Trophoblast cell (in vitro differentiated cells and primary cell): ENCODE data around the gene ZNF579.
A peak's percentile ranks its signal among the peaks of the same experiment; 100 is the strongest.

Experiments used
- DNase-seq, 2 donors: peaks; one replicate each; pipeline ENCODE4 v3.0.0-alpha.2; 2016
- H2AFZ ChIP-seq: 2 replicates; pipeline ENCODE4 v1.6.1; 2013; ENCODE audit warnings: low read length, moderate library complexity, mild to moderate bottlenecking; ENCODE audit not compliant: insufficient read depth, poor library complexity
- H2AK5ac ChIP-seq: 2 replicates; pipeline ENCODE4 v1.6.1; 2013; ENCODE audit warnings: mild to moderate bottlenecking, low read length
- H2BK120ac ChIP-seq: 2 replicates; pipeline ENCODE4 v1.6.1; 2013; ENCODE audit warnings: low read length, mild to moderate bottlenecking, moderate library complexity; ENCODE audit not compliant: insufficient read depth, poor library complexity
- H2BK12ac ChIP-seq: 2 replicates; pipeline ENCODE4 v1.6.1; 2013; ENCODE audit warnings: mild to moderate bottlenecking, low read length, moderate library complexity
- H2BK5ac ChIP-seq: 2 replicates; pipeline ENCODE4 v1.6.1; 2013; ENCODE audit warnings: low read length, low read depth, moderate library complexity, mild to moderate bottlenecking; ENCODE audit not compliant: poor library complexity
- H3K14ac ChIP-seq: 2 replicates; pipeline ENCODE4 v1.6.1; 2013; ENCODE audit warnings: mild to moderate bottlenecking, low read length
- H3K18ac ChIP-seq: 2 replicates; pipeline ENCODE4 v1.6.1; 2013; ENCODE audit warnings: mild to moderate bottlenecking, low read length
- H3K23ac ChIP-seq: 2 replicates; pipeline ENCODE4 v1.6.1; 2013; ENCODE audit warnings: low read length
- H3K27ac ChIP-seq: 2 replicates; pipeline ENCODE4 v1.5.1; 2013; ENCODE audit warnings: low read depth, mild to moderate bottlenecking, inconsistent platforms, low read length, moderate library complexity
- H3K27me3 ChIP-seq: 2 replicates; pipeline ENCODE4 v1.6.1; 2013; ENCODE audit warnings: inconsistent platforms, mild to moderate bottlenecking, low read length, moderate library complexity; ENCODE audit not compliant: insufficient read depth
- H3K36me3 ChIP-seq, 2 experiments: 1 replicate in 1 of 2; 2 replicates in 1 of 2; pipeline ENCODE4 v1.6.1; 2013; ENCODE audit warnings: low read length in 2 of 2, mild to moderate bottlenecking in 2 of 2, moderate library complexity in 1 of 2; ENCODE audit not compliant: insufficient read depth in 2 of 2, control insufficient read depth in 1 of 2
- H3K4ac ChIP-seq: 2 replicates; pipeline ENCODE4 v1.6.1; 2013; ENCODE audit warnings: low read depth, mild to moderate bottlenecking, low read length, moderate library complexity
- H3K4me1 ChIP-seq, 2 experiments: 1 replicate in 1 of 2; 2 replicates in 1 of 2; pipeline ENCODE4 v1.6.1; 2013; ENCODE audit warnings: low read length in 2 of 2, mild to moderate bottlenecking in 2 of 2, moderate library complexity in 1 of 2; ENCODE audit not compliant: insufficient read depth in 2 of 2, control insufficient read depth in 1 of 2
- H3K4me2 ChIP-seq: 2 replicates; pipeline ENCODE4 v1.6.1; 2013; ENCODE audit warnings: inconsistent platforms, mild to moderate bottlenecking, low read length, moderate library complexity
- H3K4me3 ChIP-seq: 2 replicates; pipeline ENCODE4 v1.5.1; 2013; ENCODE audit warnings: mild to moderate bottlenecking, low read depth, low read length, inconsistent platforms
- H3K79me1 ChIP-seq: one replicate; pipeline ENCODE4 v1.6.1; 2013; ENCODE audit warnings: low read length
- H3K79me2 ChIP-seq: 2 replicates; pipeline ENCODE4 v1.6.1; 2013; ENCODE audit warnings: low read length, mild to moderate bottlenecking; ENCODE audit not compliant: control insufficient read depth, insufficient read depth, poor library complexity
- H3K9ac ChIP-seq: 2 replicates; pipeline ENCODE4 v1.6.1; 2013; ENCODE audit warnings: mild to moderate bottlenecking, low read length
- H3K9me3 ChIP-seq: 2 replicates; pipeline ENCODE4 v1.6.1; 2013; ENCODE audit warnings: low read depth, mild to moderate bottlenecking, control low read depth, inconsistent platforms, low read length; ENCODE audit not compliant: insufficient read depth
- H4K12ac ChIP-seq: 2 replicates; pipeline ENCODE4 v1.6.1; 2013; ENCODE audit warnings: low read depth, mild to moderate bottlenecking, low read length, moderate library complexity
- H4K8ac ChIP-seq: 2 replicates; pipeline ENCODE4 v1.6.1; 2013; ENCODE audit warnings: low read depth, mild to moderate bottlenecking, low read length, moderate library complexity
- H4K91ac ChIP-seq: one replicate; pipeline ENCODE4 v1.6.1; 2013; ENCODE audit warnings: low read depth, mild to moderate bottlenecking, low read length, moderate library complexity
- WGBS: extraction: QIAGEN DNeasy Blood & Tissue Kit; methylation state at CpG from one replicate; pipeline ENCODE4 v1.1.7; 2013; ENCODE audit warnings: missing lambda C conversion rate; ENCODE audit not compliant: insufficient read length, insufficient coverage; ENCODE audit errors: extremely low coverage; 5-methylcytosine and 5-hydroxymethylcytosine counted together

ZNF579 gene

DNA sequence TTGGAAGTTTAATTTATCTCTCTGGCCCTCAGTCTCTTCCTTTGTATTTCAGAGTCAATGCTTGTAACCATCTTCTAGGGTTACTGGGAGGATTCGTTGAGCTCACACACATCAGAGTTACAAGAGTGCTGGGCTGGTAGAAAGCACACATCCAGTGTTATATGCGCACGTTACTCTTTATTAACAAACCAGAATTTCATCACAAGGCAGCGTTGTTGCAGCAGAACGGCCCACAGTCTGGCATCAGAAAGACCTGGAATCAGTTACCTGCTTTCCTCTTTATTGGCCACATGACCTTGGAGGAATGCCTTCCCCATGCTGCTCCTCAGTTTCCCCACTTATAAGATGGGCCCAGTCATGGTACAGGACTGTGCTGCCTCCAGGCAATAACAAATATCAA is 28.7 kb upstream of the ZNF579 start:
- no peak overlapping the region for H3K4me3 ChIP-seq
- H3K27ac ChIP-seq, result no peak overlapping the region
- H2BK120ac ChIP-seq, result no peak overlapping the region
- no peak overlapping the region for H4K8ac ChIP-seq
- no peak overlapping the region for H3K23ac ChIP-seq
- H3K79me2 ChIP-seq, result peaks cover 5% of the 10 kb centered on the region
- peaks cover 4 to 5% of the 10 kb centered on the region in 2 experiments for H3K4me1 ChIP-seq
- H3K18ac ChIP-seq, result no peak overlapping the region
- H2BK5ac ChIP-seq, result no peak overlapping the region
- peaks cover 13% of the 10 kb centered on the region for H3K79me1 ChIP-seq
- no peak overlapping the region for H4K12ac ChIP-seq
- H4K91ac ChIP-seq, result no peak overlapping the region
- no peak overlapping the region for H2BK12ac ChIP-seq
- H3K4me2 ChIP-seq, result no peak overlapping the region
- DNase-seq, result peak; percentile 33 to 61
- WGBS, result no CpG with 5 or more reads among the region's 5 CpGs
- H3K9ac ChIP-seq, result no peak overlapping the region
- H3K9me3 ChIP-seq, result peaks cover 1% of the 10 kb centered on the region
- H3K27me3 ChIP-seq, result no peaks in the 10 kb centered on the region
- H3K36me3 ChIP-seq, result peaks cover 15 to 22% of the 10 kb centered on the region in 2 experiments
- no peak overlapping the region for H2AK5ac ChIP-seq
- no peak overlapping the region for H3K14ac ChIP-seq
- no peak overlapping the region for H2AFZ ChIP-seq
- no peak overlapping the region for H3K4ac ChIP-seq

DNA sequence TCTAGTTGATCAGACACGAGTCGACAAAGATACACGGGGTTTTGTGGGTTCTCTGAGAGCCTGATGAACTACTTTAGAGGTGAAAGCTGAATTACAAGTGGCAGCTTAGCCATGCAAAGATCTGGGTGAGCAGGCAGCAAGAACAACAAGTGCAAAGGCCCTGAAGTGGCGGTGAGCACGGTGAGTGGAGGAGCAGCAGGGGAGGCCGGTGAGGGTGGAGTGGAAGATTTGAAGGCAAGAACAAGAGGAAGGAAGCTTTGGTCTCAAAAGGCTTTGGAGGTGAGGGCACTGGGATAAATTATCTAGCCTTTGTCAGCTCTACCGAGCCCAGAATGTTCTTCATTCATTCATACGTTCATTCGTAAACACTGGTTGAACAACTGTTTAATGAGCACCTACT is 26.2 kb upstream of the ZNF579 start:
- Histone ChIP-seq H3K27ac (no peak overlapping the region), H2BK120ac (no peak overlapping the region), H3K18ac (no peak overlapping the region), H2AK5ac (no peak overlapping the region), H3K9ac (no peak overlapping the region), H3K79me1 (peaks cover 13% of the 10 kb centered on the region), H4K8ac (no peak overlapping the region), H3K27me3 (no peaks in the 10 kb centered on the region), H3K4me1 (peaks cover 5 to 9% of the 10 kb centered on the region in 2 experiments), H3K36me3 (peaks cover 7 to 15% of the 10 kb centered on the region in 2 experiments), H3K79me2 (peaks cover 5% of the 10 kb centered on the region), H3K23ac (no peak overlapping the region), H2BK5ac (no peak overlapping the region), H3K4me3 (no peak overlapping the region), H3K9me3 (no peaks in the 10 kb centered on the region), H4K12ac (no peak overlapping the region), H3K4me2 (peak overlapping the region; percentile 87), H4K91ac (no peak overlapping the region), H2BK12ac (no peak overlapping the region), H3K4ac (no peak overlapping the region), H3K14ac (no peak overlapping the region), H2AFZ (no peak overlapping the region)
- WGBS, result no CpG with 5 or more reads among the region's 9 CpGs
- no peak for DNase-seq

DNA sequence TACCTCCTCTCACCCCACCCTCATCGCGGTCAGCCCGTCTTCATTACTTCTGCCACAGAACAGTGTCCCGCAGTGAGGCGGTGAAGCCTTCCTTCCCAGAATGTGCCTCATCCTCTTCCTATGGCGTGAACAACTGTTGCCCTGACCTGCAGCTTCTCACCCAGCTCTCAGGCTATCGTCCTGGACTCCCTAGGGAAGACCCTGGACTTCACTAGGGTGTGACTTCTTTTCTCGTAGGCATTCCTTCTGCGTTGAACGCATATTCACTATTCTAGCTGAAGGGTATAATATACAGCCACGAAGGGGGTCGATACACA is 25.8 kb upstream of the ZNF579 start:
- Histone ChIP-seq H3K23ac (no peak overlapping the region), H2BK5ac (no peak overlapping the region), H2BK120ac (no peak overlapping the region), H3K9me3 (no peaks in the 10 kb centered on the region), H4K8ac (no peak overlapping the region), H2AK5ac (no peak overlapping the region), H3K4me2 (peak overlapping the region; percentile 87), H3K4ac (no peak overlapping the region), H2BK12ac (no peak overlapping the region), H3K27ac (peak overlapping the region; percentile 21), H3K18ac (peak overlapping the region; percentile 26), H3K4me3 (peak overlapping the region; percentile 54), H4K91ac (no peak overlapping the region), H2AFZ (no peak overlapping the region), H3K4me1 (peaks cover 7 to 9% of the 10 kb centered on the region in 2 experiments), H3K79me1 (peaks cover 13% of the 10 kb centered on the region), H3K36me3 (peaks cover 7 to 12% of the 10 kb centered on the region in 2 experiments), H3K27me3 (no peaks in the 10 kb centered on the region), H3K9ac (peak overlapping the region; percentile 81), H3K14ac (no peak overlapping the region), H3K79me2 (peaks cover 5% of the 10 kb centered on the region), H4K12ac (no peak overlapping the region)
- DNase-seq, result no peak
- WGBS, result no CpG with 5 or more reads among the region's 12 CpGs

DNA sequence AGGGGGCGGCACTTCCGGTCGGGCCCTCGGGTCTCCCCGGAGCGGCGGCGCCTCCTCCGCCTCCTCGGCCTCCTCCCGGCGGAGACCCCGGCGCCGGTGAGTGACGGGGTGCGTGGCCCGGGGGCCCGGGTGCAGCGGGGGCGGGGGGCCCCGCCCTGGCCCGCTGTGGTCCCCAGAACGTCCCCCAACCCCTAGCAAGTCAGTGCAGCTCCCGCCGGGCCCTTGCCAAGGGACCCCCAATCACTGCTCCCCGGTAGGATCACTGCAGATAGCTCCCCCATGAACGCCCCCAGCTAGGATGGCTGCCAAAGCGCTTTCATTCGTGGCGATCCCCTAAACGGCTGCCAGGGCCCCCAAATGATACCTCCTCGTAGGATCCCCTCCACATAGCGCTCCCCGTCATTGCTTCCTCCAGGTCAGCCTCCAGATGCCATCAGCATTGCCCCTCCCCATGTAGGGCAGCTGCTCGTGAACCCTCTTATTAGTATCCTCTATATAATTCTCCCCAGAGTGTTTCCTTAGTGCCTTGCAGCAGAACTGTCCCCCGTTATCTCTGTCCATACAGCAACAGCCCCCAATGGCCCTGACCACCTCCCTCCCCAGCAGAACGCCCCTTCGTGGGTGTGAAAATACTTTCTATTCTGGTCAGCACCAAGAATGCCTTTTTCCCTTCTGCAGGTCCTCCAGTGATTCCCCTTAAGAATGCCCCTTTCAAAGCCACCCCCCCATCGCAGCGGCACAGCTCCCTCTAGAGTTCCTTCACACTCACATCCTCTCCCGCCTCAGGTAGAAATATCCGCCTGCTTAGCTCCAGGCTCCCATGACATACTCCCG is 25.2 kb upstream of the ZNF579 start, which contains the start of gene ZNF865:
ZNF865 (plus strand) TSS at position 11 of the 834 bp plus-strand sequence. CDS start 7,972 bp downstream, outside the sequence.
- peak within 1 kb of the TSS; percentile 90 for H3K18ac ChIP-seq
- peaks cover 5% of the 10 kb centered on the region for H3K79me2 ChIP-seq
- H4K8ac ChIP-seq, result peak within 1 kb of the TSS; percentile 93
- peaks cover 16% of the 10 kb centered on the region for H3K79me1 ChIP-seq
- H3K4me2 ChIP-seq, result peak within 1 kb of the TSS; percentile 87
- H3K4me1 ChIP-seq, result peaks cover 12% of the 10 kb centered on the region in 2 experiments
- H3K4ac ChIP-seq, result peak within 1 kb of the TSS; percentile 89
- H3K14ac ChIP-seq, result peak within 1 kb of the TSS; percentile 96
- H3K9me3 ChIP-seq, result no peaks in the 10 kb centered on the region
- H3K36me3 ChIP-seq, result peaks cover 7 to 11% of the 10 kb centered on the region in 2 experiments
- H3K23ac ChIP-seq, result no peak within 1 kb of the TSS
- peak within 1 kb of the TSS; percentile 91 for H4K12ac ChIP-seq
- H2BK12ac ChIP-seq, result no peak within 1 kb of the TSS
- H2BK120ac ChIP-seq, result peak within 1 kb of the TSS; percentile 64
- peak within 1 kb of the TSS; percentile 92 for H3K9ac ChIP-seq
- H3K27ac ChIP-seq, result peak within 1 kb of the TSS; percentile 97
- peak within 1 kb of the TSS; percentile 85 for H3K4me3 ChIP-seq
- H2AK5ac ChIP-seq, result peak within 1 kb of the TSS; percentile 90
- peak; percentile 85 to 89 for DNase-seq
- WGBS, result no CpG with 5 or more reads among the region's 44 CpGs
- no peaks in the 10 kb centered on the region for H3K27me3 ChIP-seq
- H2AFZ ChIP-seq, result peak within 1 kb of the TSS; percentile 76
- H2BK5ac ChIP-seq, result peak within 1 kb of the TSS; percentile 90
- peak within 1 kb of the TSS; percentile 93 for H4K91ac ChIP-seq
